CMK (cell line): ENCODE data around the gene USP11.
"Not testable (repeated sequence)": the region's sequence is repeated elsewhere in the genome, so short reads cannot be mapped to it uniquely, and the experiment has no call there.

Experiments
- DNase-seq: peaks from one replicate; pipeline ENCODE4 v3.0.0-alpha.2; 2010; ENCODE audit warnings: low read depth

USP11 gene

DNA sequence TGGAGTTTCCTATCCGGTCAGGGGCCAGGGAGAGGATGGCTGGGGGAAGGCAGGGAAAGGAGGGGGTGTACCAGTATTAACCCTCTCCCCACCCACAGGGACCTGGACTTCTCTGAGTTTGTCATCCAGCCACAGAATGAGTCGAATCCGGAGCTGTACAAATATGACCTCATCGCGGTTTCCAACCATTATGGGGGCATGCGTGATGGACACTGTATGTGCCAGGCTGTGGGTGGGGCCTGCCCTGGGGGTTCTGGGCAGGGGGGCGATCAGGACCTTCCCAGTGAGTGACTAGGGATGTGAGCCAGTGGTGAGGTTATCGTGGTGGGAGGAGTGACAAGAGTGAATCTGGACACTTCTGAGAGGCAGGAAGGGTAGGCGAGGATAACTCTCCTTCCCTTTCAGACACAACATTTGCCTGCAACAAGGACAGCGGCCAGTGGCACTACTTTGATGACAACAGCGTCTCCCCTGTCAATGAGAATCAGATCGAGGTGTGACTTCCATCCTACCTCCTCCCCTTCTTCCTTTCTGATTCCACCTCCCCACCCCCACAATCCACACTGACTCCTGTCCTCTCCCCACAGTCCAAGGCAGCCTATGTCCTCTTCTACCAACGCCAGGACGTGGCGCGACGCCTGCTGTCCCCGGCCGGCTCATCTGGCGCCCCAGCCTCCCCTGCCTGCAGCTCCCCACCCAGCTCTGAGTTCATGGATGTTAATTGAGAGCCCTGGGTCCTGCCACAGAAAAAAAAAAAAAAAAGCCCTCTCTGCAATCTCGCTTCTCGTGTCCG is 14.6 kb downstream of the USP11 start:
- no peak for DNase-seq

GRCh38 chrX:47247999-47248320 is 15.2 kb downstream of the USP11 start:
- no peak for DNase-seq

- no peak for DNase-seq
Observed at GRCh38 chrX:47248576-47248975, 15.8 kb downstream of the USP11 start.

DNA sequence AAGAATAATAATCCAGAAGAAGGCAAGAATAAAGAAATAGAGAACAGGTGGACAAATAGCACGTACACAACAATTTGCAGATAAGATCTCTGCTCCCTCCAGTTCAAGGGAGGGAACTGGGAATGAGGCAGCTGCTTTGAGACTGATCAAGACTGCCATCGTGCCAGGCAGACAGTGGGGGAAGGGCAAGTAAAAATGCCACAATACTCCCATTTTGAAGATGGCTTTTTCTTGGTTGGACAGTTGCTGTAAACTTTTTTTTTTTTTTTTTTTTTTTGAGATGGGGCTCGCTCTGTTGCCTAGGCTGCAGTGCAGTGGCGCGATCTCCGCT is 17.2 kb downstream of the USP11 start:
- DNase-seq: no peak

DNA sequence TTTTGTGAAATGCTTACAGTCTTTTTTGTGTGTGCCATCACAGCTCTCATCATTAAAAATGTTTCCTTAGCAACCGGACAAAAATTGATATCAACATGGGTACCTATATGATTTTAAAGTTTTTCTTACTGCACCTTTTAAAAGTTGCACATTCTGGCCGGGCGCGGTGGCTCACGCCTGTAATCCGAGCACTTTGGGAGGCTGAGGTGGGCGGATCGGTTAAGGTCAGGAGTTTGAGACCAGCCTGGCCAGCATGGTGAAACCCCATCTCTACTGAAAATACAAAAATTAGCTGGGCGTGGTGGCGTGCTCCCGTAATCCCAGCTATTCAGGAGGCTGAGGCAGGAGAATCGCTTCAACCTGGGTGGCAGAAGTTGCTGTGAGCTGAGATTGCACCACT is 24.8 kb downstream of the USP11 start:
- not testable (repeated sequence) for DNase-seq

- no peak for DNase-seq
Observed at GRCh38 chrX:47264483-47265173, 31.8 kb downstream of the USP11 start.

DNA sequence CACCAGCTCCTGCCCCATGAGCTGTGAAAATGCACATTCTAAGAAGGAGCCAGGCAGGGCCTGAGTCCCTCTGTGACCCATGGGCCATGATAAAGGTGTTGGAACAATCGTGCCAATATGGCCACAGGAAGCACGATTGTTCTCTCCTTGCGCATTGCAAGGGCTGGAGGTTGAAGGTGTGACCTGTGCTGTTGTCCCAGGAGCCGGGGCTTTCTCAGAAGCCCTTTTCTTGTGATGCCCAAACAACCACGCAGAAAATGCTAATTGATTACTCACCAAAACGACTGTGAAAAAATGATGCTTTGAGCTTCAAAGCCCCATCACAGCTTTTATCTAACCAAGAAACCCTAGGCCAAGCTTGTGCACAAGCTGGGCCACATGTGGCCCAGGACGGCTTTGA is 33.8 kb downstream of the USP11 start:
- DNase-seq: no peak

GRCh38 chrX:47272013-47272408 is 39.2 kb downstream of the USP11 start:
- DNase-seq: no peak

DNA sequence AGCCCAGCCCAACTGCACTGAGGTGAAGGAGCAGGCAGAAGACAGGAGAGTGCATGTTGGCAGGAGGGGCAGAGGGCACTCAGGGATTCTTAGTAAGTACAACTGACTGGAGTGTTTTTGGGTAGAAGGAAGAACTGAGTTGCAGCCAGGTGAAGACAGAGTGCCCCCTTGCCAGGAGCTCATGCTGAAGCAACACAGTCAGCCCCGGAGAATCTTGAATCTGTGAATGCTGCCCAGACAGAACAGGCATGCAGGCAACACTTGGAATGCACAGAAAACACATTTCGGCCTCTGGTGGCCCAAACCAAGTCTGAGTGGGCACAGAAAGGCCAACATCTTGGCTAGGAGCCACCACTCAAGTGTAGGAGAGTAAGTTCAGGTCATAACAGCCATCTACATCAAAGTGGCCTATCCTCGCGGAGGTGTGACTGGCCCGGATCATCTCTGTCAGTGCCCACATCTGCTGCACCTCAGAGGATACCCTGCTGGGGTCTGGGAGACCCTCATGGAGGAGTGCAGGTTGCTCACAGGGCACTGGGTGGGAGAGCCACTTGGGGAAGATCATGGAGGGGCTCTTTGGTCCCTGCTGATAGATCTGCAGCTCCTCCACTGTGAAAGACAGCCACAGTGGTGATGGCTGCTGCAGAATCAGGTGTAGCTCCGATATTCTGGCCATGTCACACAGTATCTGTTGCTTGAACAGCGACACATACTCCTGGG is 40.4 kb downstream of the USP11 start:
- DNase-seq: no peak

GRCh38 chrX:47278691-47279090 is 45.9 kb downstream of the USP11 start:
- no peak for DNase-seq

GRCh38 chrX:47283015-47283771 is 50.4 kb downstream of the USP11 start:
- no peak for DNase-seq

DNA sequence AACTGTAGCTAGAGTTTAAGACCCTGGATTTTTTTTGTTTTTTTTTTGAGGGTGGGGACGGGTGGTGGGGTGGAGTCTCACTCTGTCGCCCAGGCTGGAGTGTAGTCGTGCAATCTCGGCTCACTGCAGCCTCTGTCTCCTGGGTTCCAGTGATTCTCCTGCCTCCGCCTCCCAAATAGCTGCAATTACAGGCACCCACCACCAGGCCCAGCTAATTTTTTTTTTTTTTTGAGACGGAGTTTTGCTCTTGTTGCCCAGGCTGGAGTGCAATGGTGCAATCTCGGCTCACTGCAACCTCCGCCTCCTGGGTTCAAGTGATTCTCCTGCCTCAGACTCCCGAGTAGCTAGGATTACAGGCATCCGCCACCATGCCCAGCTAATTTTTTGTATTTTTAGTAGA is 51.8 kb downstream of the USP11 start:
- not testable (repeated sequence) for DNase-seq

DNA sequence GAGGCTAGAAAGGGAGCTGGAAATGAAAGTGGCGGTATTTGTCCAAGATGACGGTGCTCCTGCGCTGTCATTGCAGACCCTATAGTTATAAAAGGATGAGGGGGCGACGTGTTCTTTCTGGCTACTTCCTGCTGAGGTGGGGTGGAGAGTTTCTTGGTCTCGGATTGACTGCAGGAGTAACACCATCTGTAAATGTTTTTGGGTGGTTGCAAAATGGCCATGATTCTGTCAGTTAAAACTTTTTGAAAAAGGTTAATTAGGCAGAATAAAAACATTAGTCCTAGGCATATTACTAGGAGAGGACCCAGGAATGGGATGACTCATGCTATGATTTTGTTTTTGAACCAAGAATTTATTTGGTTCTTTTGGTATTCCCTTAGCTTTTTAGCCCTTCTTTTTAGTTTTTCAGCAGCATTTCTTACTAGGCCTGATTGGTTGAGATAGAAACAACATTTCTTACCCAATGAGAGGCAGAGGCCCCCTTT is 53.1 kb downstream of the USP11 start:
- no peak for DNase-seq

DNA sequence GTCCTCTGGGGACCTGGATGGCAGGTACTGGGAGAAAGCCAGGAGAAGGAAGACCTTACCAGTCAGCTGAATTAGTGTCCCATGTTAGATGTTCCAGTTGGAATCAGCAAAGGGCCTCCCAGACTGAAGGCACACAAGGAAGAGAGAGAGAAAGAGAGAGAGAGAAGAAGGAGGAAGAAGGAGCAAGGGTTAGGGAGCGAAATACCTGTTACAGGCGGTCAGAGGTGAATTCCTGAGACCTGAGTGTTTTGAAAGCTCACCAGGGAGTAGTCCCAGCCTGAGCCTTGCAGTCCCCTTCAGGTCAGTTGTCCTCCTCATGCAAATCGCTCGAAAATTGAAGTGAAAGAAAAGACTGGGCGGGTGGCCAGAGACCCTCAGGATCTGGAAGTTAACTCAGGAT is 60.3 kb downstream of the USP11 start:
- no peak for DNase-seq

DNA sequence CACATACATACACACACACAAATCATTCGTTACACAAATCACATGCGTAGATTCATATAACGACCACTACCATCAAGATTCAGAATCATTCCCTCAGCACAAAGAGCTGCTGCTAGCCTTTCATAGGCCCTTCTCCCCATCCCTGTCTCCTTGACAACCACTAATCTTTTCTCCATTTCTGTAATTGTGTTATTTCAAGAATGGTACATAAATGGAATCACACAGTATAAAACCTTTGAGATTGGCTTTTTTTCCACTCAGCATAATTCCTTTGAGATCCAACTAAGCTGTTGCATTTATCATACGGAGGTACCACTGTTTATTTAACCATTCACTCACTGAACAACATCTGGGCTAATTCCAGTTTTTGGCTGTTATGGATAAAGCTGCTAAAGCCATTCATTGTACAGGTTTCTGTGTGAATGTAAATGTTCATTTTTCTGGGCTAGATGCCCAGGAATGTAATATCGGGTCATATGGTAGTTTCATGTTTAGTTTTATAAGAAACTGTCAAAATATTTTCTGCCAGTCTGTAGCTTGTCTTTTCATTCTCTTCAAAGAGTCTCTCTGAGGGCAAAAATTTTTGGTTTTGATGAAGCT is 64.1 kb downstream of the USP11 start:
- DNase-seq: no peak

GRCh38 chrX:47297874-47298273 is 65.1 kb downstream of the USP11 start:
- no peak for DNase-seq
